Ovary (tissue), 3 donors: Measurements from ENCODE around the gene CHRM5.

ENCODE experiments used
- CTCF ChIP-seq, 3 donors: fragments of 450-650 bp in 2 of 3; fragments of 200-600 bp in 1 of 3; IDR thresholded peaks; one replicate each; pipeline versions ENCODE4 v1.5.1 to v1.8.0; 2016 to 2022; ENCODE audit warnings: antibody characterized with exemption in 3 of 3, mild to moderate bottlenecking in 1 of 3
- EP300 ChIP-seq: sonication (generic); formaldehyde crosslinking; IDR thresholded peaks from one replicate; pipeline ENCODE4 v1.6.1; 2017; ENCODE audit warnings: antibody characterized with exemption
- donor health status: DM: no; HTN: no; CAD: no.

- TF ChIP-seq CTCF (IDR thresholded peaks at IDR 0.05) (no peak), EP300 (no peak)
Measured at GRCh38 chr15:33985751-33986150, 17.5 kb downstream of the CHRM5 start.
